ENCODE measurements around the gene EPHB6.

DNA sequence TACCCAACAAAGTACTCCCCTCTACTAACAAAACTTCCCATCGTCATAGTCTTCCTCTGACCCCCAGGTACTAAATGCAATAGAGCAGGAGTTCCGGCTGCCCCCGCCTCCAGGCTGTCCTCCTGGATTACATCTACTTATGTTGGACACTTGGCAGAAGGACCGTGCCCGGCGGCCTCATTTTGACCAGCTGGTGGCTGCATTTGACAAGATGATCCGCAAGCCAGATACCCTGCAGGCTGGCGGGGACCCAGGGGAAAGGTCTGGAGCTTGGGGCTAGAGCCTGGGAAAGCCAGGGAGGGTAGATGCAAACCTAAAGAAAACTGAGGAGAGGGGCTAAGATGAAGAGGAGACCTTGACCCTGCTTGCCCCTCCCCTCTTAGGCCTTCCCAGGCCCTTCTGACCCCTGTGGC, 15.3 kb downstream of the EPHB6 start:
- TF ChIP-seq, protein P1, sequence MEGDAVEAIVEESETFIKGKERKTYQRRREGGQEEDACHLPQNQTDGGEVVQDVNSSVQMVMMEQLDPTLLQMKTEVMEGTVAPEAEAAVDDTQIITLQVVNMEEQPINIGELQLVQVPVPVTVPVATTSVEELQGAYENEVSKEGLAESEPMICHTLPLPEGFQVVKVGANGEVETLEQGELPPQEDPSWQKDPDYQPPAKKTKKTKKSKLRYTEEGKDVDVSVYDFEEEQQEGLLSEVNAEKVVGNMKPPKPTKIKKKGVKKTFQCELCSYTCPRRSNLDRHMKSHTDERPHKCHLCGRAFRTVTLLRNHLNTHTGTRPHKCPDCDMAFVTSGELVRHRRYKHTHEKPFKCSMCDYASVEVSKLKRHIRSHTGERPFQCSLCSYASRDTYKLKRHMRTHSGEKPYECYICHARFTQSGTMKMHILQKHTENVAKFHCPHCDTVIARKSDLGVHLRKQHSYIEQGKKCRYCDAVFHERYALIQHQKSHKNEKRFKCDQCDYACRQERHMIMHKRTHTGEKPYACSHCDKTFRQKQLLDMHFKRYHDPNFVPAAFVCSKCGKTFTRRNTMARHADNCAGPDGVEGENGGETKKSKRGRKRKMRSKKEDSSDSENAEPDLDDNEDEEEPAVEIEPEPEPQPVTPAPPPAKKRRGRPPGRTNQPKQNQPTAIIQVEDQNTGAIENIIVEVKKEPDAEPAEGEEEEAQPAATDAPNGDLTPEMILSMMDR (IDR thresholded peaks at IDR 0.05), result no peak
- no peak for TF ChIP-seq ZFX (IDR thresholded peaks at IDR 0.05; ENCODE audit: borderline replicate concordance)
